Activated naive CD4-positive, alpha-beta T cell treated with anti-CD3 and anti-CD28 coated beads, Interleukin-2, amount 50 U/mL, for 24 hours (primary cell): ENCODE data around the gene CNIH1.
A peak's percentile ranks its signal among the peaks of the same experiment; 100 is the strongest.
"Not testable (repeated sequence)": the region's sequence is repeated elsewhere in the genome, so short reads cannot be mapped to it uniquely, and the experiment has no call there.

Experiments
- H3K27ac Mint-ChIP-seq: one replicate; pipeline ENCODE4 v1.8.0; 2021; ENCODE audit warnings: mild to moderate bottlenecking, mixed read lengths
- H3K27me3 Mint-ChIP-seq: one replicate; pipeline ENCODE4 v1.8.0; 2021; ENCODE audit warnings: mixed read lengths
- H3K36me3 Mint-ChIP-seq: one replicate; pipeline ENCODE4 v1.8.0; 2021; ENCODE audit warnings: mixed read lengths
- H3K4me1 Mint-ChIP-seq: one replicate; pipeline ENCODE4 v1.8.0; 2021; ENCODE audit warnings: mixed read lengths
- H3K4me3 Mint-ChIP-seq: one replicate; pipeline ENCODE4 v1.8.0; 2021; ENCODE audit warnings: mild to moderate bottlenecking, mixed read lengths
- H3K9me3 Mint-ChIP-seq: one replicate; pipeline ENCODE4 v1.8.0; 2021; ENCODE audit warnings: mixed read lengths

The CNIH1 gene

DNA sequence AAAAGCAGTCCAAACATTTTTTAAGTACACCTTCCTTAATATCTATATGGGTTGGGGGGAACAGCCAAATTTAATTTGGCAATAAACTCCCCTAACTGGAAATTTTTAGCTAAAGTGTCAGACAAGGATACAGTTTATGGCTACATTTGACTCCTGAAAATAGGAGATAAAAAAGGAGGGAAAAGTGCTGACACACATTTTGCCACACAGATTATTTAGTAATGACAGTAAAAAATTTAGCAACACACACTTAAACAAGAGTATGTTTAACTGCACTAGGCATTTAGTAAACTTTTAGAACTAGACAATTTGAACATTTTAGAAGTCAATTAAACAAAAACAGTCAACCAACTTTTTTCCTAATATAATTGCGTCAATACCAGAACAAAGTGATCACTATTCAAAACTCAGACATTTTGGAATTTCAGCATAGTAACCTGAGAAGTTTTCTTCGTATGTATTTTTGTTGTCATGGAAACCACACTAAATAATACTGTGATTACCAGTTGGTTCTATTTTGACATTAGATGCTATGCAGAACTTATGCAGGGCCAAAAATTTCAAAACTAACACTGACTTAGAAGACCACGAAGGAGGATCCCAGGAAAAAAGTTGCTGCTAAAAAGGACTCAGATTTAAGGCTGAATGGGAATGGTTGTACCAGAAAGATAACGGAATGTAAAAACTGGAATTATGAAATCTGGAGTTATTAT, 34.2 kb upstream of the CNIH1 start:
- Mint-ChIP-seq H3K4me3 (no peak overlapping the region), H3K36me3 (peaks cover 18% of the 10 kb centered on the region), H3K27me3 (no peaks in the 10 kb centered on the region), H3K9me3 (no peaks in the 10 kb centered on the region), H3K27ac (peak overlapping the region; percentile 59), H3K4me1 (peaks cover 6% of the 10 kb centered on the region)

DNA sequence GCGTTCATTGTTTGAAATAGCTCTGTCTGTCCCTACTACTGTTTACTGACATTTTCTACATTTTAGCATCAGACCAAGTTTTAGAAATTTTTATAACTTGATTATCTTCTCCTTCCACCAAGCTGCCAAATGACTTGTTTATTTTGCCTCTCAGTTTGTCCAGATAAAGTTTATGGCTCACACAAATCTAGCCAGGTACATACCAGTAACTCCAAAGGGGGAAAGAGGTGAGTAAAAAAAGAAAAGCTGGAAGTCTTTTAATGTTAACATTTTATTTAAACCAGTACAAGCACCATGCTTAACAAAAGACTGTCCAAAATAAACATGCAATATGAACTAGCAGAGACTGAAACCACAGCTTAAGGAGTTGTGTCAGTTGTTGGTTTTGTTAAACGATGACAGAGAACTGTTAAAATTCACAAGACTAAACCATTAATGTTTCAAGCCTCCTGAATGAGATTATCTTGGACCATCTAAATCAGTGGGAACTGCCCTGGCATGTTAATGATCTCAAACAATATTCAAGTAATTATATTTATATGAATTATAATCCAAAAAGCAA, 33.1 kb upstream of the CNIH1 start:
- peaks cover 6% of the 10 kb centered on the region for H3K4me1 Mint-ChIP-seq
- no peaks in the 10 kb centered on the region for H3K9me3 Mint-ChIP-seq
- H3K27ac Mint-ChIP-seq: no peak overlapping the region
- H3K27me3 Mint-ChIP-seq: no peaks in the 10 kb centered on the region
- H3K4me3 Mint-ChIP-seq: no peak overlapping the region
- peaks cover 19% of the 10 kb centered on the region for H3K36me3 Mint-ChIP-seq

DNA sequence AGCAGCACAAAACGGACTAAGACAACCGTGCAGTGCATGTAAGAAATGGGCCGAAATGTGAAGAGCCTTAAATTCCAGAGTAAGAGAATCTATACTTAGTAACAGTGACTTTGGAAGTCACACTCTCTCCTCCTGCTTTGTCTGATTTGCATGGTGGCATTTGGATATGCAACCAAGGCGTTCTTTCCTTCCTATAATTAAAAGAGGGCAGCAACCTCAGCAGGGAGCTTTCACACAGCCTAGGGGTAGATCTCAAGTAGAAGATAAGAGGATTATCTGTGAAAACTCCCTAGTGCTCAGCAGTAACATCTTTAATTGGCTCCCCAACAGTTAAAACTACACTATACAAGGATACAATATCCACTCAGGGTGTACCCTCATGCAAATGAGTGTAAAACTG, 31.1 kb upstream of the CNIH1 start:
- Mint-ChIP-seq H3K4me3 (no peak overlapping the region), H3K36me3 (peaks cover 24% of the 10 kb centered on the region), H3K9me3 (peaks cover 7% of the 10 kb centered on the region), H3K27me3 (no peaks in the 10 kb centered on the region), H3K27ac (no peak overlapping the region), H3K4me1 (peaks cover 6% of the 10 kb centered on the region)

DNA sequence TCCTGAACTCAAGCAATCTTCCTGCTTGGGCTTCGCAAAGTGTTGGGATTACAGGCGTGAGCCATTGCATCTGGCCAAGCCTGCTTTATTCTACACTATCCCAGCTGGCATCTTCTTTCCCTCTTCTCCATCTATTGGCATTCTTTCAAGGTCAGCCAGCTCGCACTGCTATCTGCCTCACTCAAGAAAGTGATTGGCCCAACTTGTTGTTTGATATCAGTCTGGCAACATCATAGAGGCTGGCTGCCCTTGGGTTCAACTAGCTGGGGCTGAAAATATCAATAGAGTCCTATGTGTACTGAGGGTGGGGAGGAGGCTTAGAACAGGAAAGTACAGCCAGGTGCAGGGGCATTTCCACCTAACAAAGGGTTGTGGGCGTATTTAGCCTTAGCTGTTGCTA, 30.5 kb upstream of the CNIH1 start:
- H3K27ac Mint-ChIP-seq: no peak overlapping the region
- H3K9me3 Mint-ChIP-seq: peaks cover 10% of the 10 kb centered on the region
- H3K36me3 Mint-ChIP-seq: peaks cover 30% of the 10 kb centered on the region
- peaks cover 5% of the 10 kb centered on the region for H3K4me1 Mint-ChIP-seq
- H3K4me3 Mint-ChIP-seq: no peak overlapping the region
- H3K27me3 Mint-ChIP-seq: no peaks in the 10 kb centered on the region

GRCh38 chr14:54470701-54471100, 29.5 kb upstream of the CNIH1 start:
- H3K27ac Mint-ChIP-seq: no peak overlapping the region
- no peaks in the 10 kb centered on the region for H3K27me3 Mint-ChIP-seq
- peaks cover 27% of the 10 kb centered on the region for H3K36me3 Mint-ChIP-seq
- H3K4me1 Mint-ChIP-seq: no peaks in the 10 kb centered on the region
- H3K4me3 Mint-ChIP-seq: no peak overlapping the region
- peaks cover 10% of the 10 kb centered on the region for H3K9me3 Mint-ChIP-seq

GRCh38 chr14:54467280-54467679, 26.1 kb upstream of the CNIH1 start:
- Mint-ChIP-seq H3K27me3 (no peaks in the 10 kb centered on the region), H3K4me3 (no peak overlapping the region), H3K9me3 (peaks cover 10% of the 10 kb centered on the region), H3K36me3 (peaks cover 26% of the 10 kb centered on the region), H3K27ac (no peak overlapping the region), H3K4me1 (no peaks in the 10 kb centered on the region)

DNA sequence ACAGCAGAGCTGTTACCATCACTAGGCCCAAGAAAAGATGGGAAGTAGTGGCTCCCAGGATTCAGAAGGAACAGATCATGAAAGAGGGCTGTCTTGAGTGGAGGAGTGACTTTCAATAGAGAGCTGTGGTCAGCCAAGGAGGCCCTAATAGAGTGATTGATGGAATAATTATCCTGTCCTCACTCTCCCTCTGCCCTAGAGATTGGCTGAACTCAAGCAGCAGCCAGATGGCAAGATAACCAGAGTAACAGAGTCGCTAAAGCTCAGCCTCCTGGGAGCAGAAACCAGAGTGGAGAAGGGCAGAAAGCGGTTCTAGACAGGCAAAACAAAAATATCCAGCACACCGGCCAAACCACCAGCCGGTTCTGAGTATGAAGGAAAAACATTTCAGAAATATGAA, 24.5 kb upstream of the CNIH1 start:
- Mint-ChIP-seq H3K4me3 (no peak overlapping the region), H3K27ac (no peak overlapping the region), H3K4me1 (no peaks in the 10 kb centered on the region), H3K36me3 (peaks cover 26% of the 10 kb centered on the region), H3K27me3 (no peaks in the 10 kb centered on the region), H3K9me3 (peaks cover 10% of the 10 kb centered on the region)

- Mint-ChIP-seq H3K9me3 (peaks cover under 1% of the 10 kb centered on the region), H3K27ac (peak overlapping the region; percentile 2)
Measured at GRCh38 chr14:54462048-54462447, 20.9 kb upstream of the CNIH1 start.

DNA sequence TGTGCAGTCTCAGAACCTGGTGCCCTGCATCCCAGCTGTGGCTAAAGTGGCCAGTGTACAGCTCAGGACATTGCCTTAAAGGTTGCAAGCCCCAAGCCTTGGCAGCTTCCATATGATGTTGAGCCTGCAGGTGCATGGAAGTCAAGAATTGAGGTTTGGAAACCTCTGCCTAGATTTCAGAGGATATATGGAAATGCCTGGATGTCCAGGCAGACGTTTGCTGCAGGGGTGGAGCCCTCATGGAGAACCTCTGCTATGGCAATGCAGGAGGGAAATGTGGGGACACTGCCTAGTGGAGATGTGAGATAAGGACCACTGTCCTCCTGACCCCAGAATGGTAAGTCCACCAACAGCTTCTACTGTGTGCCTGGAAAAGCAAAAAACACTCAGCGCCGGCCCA, 17.9 kb upstream of the CNIH1 start:
- no peaks in the 10 kb centered on the region for H3K4me1 Mint-ChIP-seq
- H3K9me3 Mint-ChIP-seq: no peaks in the 10 kb centered on the region
- peaks cover 8% of the 10 kb centered on the region for H3K36me3 Mint-ChIP-seq
- no peaks in the 10 kb centered on the region for H3K27me3 Mint-ChIP-seq
- no peak overlapping the region for H3K27ac Mint-ChIP-seq
- H3K4me3 Mint-ChIP-seq: no peak overlapping the region

More at GRCh38 chr14:54462048-54462447, 20.9 kb upstream of the CNIH1 start:
- H3K4me1 Mint-ChIP-seq: no peaks in the 10 kb centered on the region
- no peak overlapping the region for H3K4me3 Mint-ChIP-seq
- H3K36me3 Mint-ChIP-seq: peaks cover 13% of the 10 kb centered on the region
- no peaks in the 10 kb centered on the region for H3K27me3 Mint-ChIP-seq

- H3K36me3 Mint-ChIP-seq, H3K27me3 Mint-ChIP-seq, H3K4me3 Mint-ChIP-seq, H3K9me3 Mint-ChIP-seq, H3K27ac Mint-ChIP-seq, H3K4me1 Mint-ChIP-seq: not testable (repeated sequence)
Measured at GRCh38 chr14:54458536-54458935, 17.4 kb upstream of the CNIH1 start.

DNA sequence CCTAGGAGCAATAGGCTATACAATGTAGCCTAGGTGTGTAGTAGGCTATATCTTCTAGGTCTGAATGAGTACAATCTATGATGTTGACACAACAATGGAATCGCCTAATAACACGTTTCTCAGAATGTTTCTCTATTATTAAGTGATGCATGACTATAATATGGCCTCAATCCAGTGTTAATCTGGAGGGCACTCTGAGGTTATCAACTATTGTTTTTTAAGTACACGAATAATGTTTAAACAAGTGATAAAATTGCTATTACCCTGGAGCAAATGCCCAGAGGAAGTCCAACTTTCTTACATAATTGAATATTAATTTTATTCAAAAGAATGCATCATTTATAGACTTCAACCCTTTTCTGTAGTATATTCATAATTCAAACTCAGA, 16.4 kb upstream of the CNIH1 start:
- no peaks in the 10 kb centered on the region for H3K27me3 Mint-ChIP-seq
- no peaks in the 10 kb centered on the region for H3K9me3 Mint-ChIP-seq
- H3K4me3 Mint-ChIP-seq: no peak overlapping the region
- H3K27ac Mint-ChIP-seq: no peak overlapping the region
- no peaks in the 10 kb centered on the region for H3K4me1 Mint-ChIP-seq
- H3K36me3 Mint-ChIP-seq: peaks cover 6% of the 10 kb centered on the region

- not testable (repeated sequence) for H3K4me3 Mint-ChIP-seq, H3K27ac Mint-ChIP-seq, H3K27me3 Mint-ChIP-seq, H3K4me1 Mint-ChIP-seq, H3K36me3 Mint-ChIP-seq, H3K9me3 Mint-ChIP-seq
Measured at GRCh38 chr14:54456820-54457608, 15.8 kb upstream of the CNIH1 start.

- no peaks in the 10 kb centered on the region for H3K9me3 Mint-ChIP-seq
- no peaks in the 10 kb centered on the region for H3K4me1 Mint-ChIP-seq
- H3K4me3 Mint-ChIP-seq: no peak overlapping the region
- H3K36me3 Mint-ChIP-seq: peaks cover 6% of the 10 kb centered on the region
- no peaks in the 10 kb centered on the region for H3K27me3 Mint-ChIP-seq
- H3K27ac Mint-ChIP-seq: no peak overlapping the region
Measured at GRCh38 chr14:54455363-54455762, 14.2 kb upstream of the CNIH1 start.

GRCh38 chr14:54453990-54454389, 12.8 kb upstream of the CNIH1 start:
- H3K4me1 Mint-ChIP-seq, H3K27me3 Mint-ChIP-seq, H3K36me3 Mint-ChIP-seq, H3K9me3 Mint-ChIP-seq, H3K4me3 Mint-ChIP-seq, H3K27ac Mint-ChIP-seq: not testable (repeated sequence)

- Mint-ChIP-seq H3K9me3 (no peaks in the 10 kb centered on the region), H3K27me3 (no peaks in the 10 kb centered on the region)
Measured at GRCh38 chr14:54453252-54453651, 12.1 kb upstream of the CNIH1 start.

GRCh38 chr14:54451961-54452360, 10.8 kb upstream of the CNIH1 start:
- H3K36me3 Mint-ChIP-seq: no peaks in the 10 kb centered on the region
- H3K27ac Mint-ChIP-seq: no peak overlapping the region
- no peaks in the 10 kb centered on the region for H3K9me3 Mint-ChIP-seq

More at GRCh38 chr14:54453252-54453651, 12.1 kb upstream of the CNIH1 start:
- Mint-ChIP-seq H3K4me1 (no peaks in the 10 kb centered on the region), H3K36me3 (no peaks in the 10 kb centered on the region), H3K4me3 (no peak overlapping the region), H3K27ac (no peak overlapping the region)

More at GRCh38 chr14:54451961-54452360, 10.8 kb upstream of the CNIH1 start:
- H3K4me1 Mint-ChIP-seq: no peaks in the 10 kb centered on the region
- H3K27me3 Mint-ChIP-seq: no peaks in the 10 kb centered on the region
- H3K4me3 Mint-ChIP-seq: no peak overlapping the region
